Heart left ventricle (tissue), 16 donors: Measurements from ENCODE around the gene DCTN1. TPM values are rescaled to one million over a fixed set of nuclear protein-coding genes. Genes with fewer than 3 reads are reported as not detected.

Experiments
- ATAC-seq, 4 donors: fragments of 200-7000 bp; cut with Tn5 transposase; one replicate each; pipeline ENCODE4 v1.9.1; 2020 to 2022; ENCODE audit warnings: moderate library complexity in 4 of 4, mild to moderate bottlenecking in 3 of 4, moderate number of reproducible peaks in 1 of 4
- DNase-seq, 5 donors: peaks; one replicate each; pipeline ENCODE4 v3.0.0-alpha.2; 2020
- H3K27ac ChIP-seq, 12 donors: fragments of 200-600 bp; sonication (generic) in 4 of 12; one replicate each; pipeline versions ENCODE4 v1.5.0 to v1.8.0; 2016 to 2022; ENCODE audit warnings: mild to moderate bottlenecking in 2 of 12
- H3K27me3 ChIP-seq, 9 donors: fragments of 200-600 bp; sonication (generic) in 2 of 9; one replicate each; pipeline versions ENCODE4 v1.5.1 to v1.8.0; 2016 to 2022; ENCODE audit warnings: mild to moderate bottlenecking in 3 of 9
- H3K36me3 ChIP-seq, 9 donors: fragments of 200-600 bp; sonication (generic) in 2 of 9; one replicate each; pipeline versions ENCODE4 v1.5.0 to v1.8.0; 2018 to 2022; ENCODE audit warnings: mild to moderate bottlenecking in 2 of 9
- H3K4me1 ChIP-seq, 12 donors: fragments of 200-600 bp; sonication (generic) in 4 of 12; one replicate each; pipeline versions ENCODE4 v1.5.0 to v1.8.0; 2016 to 2022; ENCODE audit warnings: mild to moderate bottlenecking in 3 of 12
- H3K4me3 ChIP-seq, 12 donors: fragments of 200-600 bp; sonication (generic) in 4 of 12; one replicate each; pipeline versions ENCODE4 v1.5.0 to v1.8.0; 2017 to 2022; ENCODE audit warnings: mild to moderate bottlenecking in 9 of 12, moderate library complexity in 4 of 12
- H3K9me3 ChIP-seq, 12 donors: fragments of 200-600 bp; sonication (generic) in 4 of 12; one replicate each; pipeline versions ENCODE4 v1.5.0 to v1.8.0; 2016 to 2022; ENCODE audit warnings: mild to moderate bottlenecking in 1 of 12
- POLR2A ChIP-seq, 2 donors: fragments of 450-650 bp; IDR thresholded peaks; one replicate each; pipeline ENCODE4 v1.6.1; 2017; ENCODE audit warnings: antibody characterized with exemption in 2 of 2, mild to moderate bottlenecking in 2 of 2, moderate library complexity in 2 of 2
- WGBS, 4 donors: extraction: QIAGEN DNeasy Blood & Tissue Kit in 2 of 4; methylation state at CpG; one replicate each; pipeline versions ENCODE4 v1.1.5 to v1.1.7; 2013 to 2018; 5-methylcytosine and 5-hydroxymethylcytosine counted together
- intact Hi-C, 10 donors: fragments of 100-400 bp; cut with DNase I; formaldehyde crosslinking; loops; one replicate each; pipeline versions ENCODE4 v1.11.1 to v1.14.2; 2022
- long read RNA-seq, 3 donors: library from polyadenylated mRNA; unstranded; transcript quantifications; one replicate each; pipeline ENCODE4 v2.0.0, GENCODE V29; 2020 to 2021
- polyA plus RNA-seq, 2 donors: library from polyadenylated mRNA; stranded (reverse); fragments of 200-250 nt; gene quantifications; one replicate each; pipeline ENCODE4 v1.2.3, GENCODE V29; 2013
- total RNA-seq, 9 donors: library from RNA; depleted of rRNA in 2 of 9; stranded (reverse); fragments of >200 nt in 2 of 9; fragmentation: NEBNext Ultra II Directional in 3 of 9; extraction: Animal tissue kit (Norgen Biotek cat#: 25700) in 3 of 9; gene quantifications; one replicate each; pipeline versions ENCODE4 v1.1.0 to v1.2.4, GENCODE V29; 2016 to 2023
- TF ChIP-seq, protein P1 (sequence below), 12 donors: fragments of 200-600 bp; sonication (generic) in 4 of 12; IDR thresholded peaks; one replicate each; pipeline versions ENCODE4 v1.5.0 to v1.8.0; 2018 to 2022; ENCODE audit warnings: antibody characterized with exemption in 12 of 12, mild to moderate bottlenecking in 5 of 12
- donor health status: ischemic (EF 13 %, LVEDD 7.1; RV severe dilation, severe dysfunction).
- donor health status: healthy with polysubstance abuse.
- donor health status: DM: no; HTN: yes; CAD: no.
- donor health status: DM: no; HTN: no; CAD: no.
- donor health status: ischemic (EF 25% LVEDD 6.9; RV normal size, moderate dysfunction).
- donor health status: ischemic (EF 25% LVEDD 5.7; RV mildly dilated, moderate dysfunction).
- donor health status: healthy.
- donor health status: DM: yes; HTN: yes; CAD: no.
- donor health status: ischemic (EF 35%, LVEDD 5.7; RV mildly dilated, moderate dysfunction).
- donor health status: nonischemic (EF 11% LVEDD 7.7; RV severe dilation, severe dysfunction).
- donor health status: DM: yes; HTN: yes; CAD: no.
- donor health status: PGD.
- donor health status: ischemic (EF 29% LVEDD 5.4; RV normal size, mild dysfunction).
- donor health status: nonischemic (EF 23%, LVEDD 6.1; RV moderate dilation, normal function).

Gene DCTN1
- 100 to 1,000 TPM; 129 to 376 (median 211) TPM for total RNA-seq
- 100 to 1,000 TPM; 149 to 171 TPM for polyA plus RNA-seq
- long read RNA-seq, donor 1, full-length matches to known transcripts = 46 of 392 reads
- long read RNA-seq, donor 1, partial matches to known transcripts = 298 of 392 reads
- long read RNA-seq, donor 1, other reads (novel, unspliced or antisense) = 48 of 392 reads
- long read RNA-seq, donor 2, full-length matches to known transcripts = 67 of 779 reads
- long read RNA-seq, donor 2, partial matches to known transcripts = 167 of 779 reads
- long read RNA-seq, donor 2, other reads (novel, unspliced or antisense) = 545 of 779 reads
- long read RNA-seq, donor 3, full-length matches to known transcripts = 30 of 627 reads
- long read RNA-seq, donor 3, partial matches to known transcripts = 153 of 627 reads
- long read RNA-seq, donor 3, other reads (novel, unspliced or antisense) = 444 of 627 reads

DNA sequence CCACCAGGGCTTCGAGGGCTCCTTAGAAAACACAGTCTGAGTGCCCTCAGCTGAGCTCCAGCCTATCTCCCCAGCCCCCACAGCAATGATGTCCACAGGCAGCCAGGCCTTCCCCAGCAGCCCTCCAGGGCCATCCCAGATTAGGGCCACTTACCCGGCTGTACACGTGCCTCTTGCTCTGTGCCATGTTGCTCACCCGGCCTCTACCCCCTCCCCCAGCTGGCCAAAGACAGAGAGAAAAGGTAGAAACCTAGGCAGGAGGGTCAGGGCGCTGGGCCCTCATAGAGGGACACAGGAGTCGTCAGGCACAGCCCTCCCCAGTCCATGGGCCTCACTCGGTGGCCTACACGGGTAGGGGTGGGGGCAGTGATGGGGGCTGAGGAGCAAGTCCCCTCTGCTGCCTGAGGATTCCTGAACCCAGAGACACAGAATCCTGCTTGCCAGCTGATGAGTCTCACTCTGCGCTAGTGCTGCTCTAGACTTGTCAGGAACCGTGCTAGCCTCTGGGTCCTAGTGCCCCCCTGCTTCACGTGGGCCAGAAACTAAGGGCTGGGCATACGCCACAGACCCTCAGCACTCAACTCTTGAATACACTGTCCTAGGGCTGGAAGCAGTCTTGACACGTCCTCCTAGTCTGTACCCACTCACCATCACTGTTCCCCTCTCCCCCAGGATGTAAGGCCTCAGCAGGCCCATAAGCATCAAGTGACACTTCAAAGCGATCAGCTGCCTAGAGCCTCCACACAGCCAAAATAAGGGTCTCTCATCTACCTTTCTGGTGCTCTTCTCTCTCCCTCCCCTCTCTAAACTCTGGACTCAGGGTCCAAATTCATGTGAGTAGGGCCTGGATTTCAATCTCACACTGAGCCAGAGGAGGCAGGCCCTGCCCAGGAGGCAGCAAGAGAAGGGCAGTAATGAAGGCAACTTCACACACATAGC is at the start of gene DCTN1:
DCTN1 (minus strand) TSS at position 461 of the 939 bp plus-strand sequence; CDS start at position 187, 274 bp downstream.
- H3K27ac ChIP-seq = peak within 1 kb of the TSS in 11 of 12 donors; percentile 32 to 81 (median 70)
- H3K27me3 ChIP-seq = no peaks in the 10 kb centered on the region
- H3K4me3 ChIP-seq = peak within 1 kb of the TSS in 10 of 12 donors; percentile 22 to 60 (median 46)
- WGBS, 4 donors = 18 to 25% (median 25%) methylated on average over 13 to 14 of the region's 14 CpGs
- DNase-seq (peak in 4 of 5 donors; percentile 52 to 72 (median 56)), ATAC-seq (peak; percentile 75 to 90 (median 82))
- H3K36me3 ChIP-seq = peaks cover 0 to 38% (median 23%) of the 10 kb centered on the region in 9 donors
- peaks cover 2 to 72% (median 57%) of the 10 kb centered on the region in 12 donors for H3K4me1 ChIP-seq
- intact Hi-C loops = no loop called here
- no peak for TF ChIP-seq POLR2A (IDR thresholded peaks at IDR 0.05)
- TF ChIP-seq, protein P1, sequence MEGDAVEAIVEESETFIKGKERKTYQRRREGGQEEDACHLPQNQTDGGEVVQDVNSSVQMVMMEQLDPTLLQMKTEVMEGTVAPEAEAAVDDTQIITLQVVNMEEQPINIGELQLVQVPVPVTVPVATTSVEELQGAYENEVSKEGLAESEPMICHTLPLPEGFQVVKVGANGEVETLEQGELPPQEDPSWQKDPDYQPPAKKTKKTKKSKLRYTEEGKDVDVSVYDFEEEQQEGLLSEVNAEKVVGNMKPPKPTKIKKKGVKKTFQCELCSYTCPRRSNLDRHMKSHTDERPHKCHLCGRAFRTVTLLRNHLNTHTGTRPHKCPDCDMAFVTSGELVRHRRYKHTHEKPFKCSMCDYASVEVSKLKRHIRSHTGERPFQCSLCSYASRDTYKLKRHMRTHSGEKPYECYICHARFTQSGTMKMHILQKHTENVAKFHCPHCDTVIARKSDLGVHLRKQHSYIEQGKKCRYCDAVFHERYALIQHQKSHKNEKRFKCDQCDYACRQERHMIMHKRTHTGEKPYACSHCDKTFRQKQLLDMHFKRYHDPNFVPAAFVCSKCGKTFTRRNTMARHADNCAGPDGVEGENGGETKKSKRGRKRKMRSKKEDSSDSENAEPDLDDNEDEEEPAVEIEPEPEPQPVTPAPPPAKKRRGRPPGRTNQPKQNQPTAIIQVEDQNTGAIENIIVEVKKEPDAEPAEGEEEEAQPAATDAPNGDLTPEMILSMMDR (IDR thresholded peaks at IDR 0.05) = no peak
- no peaks in the 10 kb centered on the region for H3K9me3 ChIP-seq

DNA sequence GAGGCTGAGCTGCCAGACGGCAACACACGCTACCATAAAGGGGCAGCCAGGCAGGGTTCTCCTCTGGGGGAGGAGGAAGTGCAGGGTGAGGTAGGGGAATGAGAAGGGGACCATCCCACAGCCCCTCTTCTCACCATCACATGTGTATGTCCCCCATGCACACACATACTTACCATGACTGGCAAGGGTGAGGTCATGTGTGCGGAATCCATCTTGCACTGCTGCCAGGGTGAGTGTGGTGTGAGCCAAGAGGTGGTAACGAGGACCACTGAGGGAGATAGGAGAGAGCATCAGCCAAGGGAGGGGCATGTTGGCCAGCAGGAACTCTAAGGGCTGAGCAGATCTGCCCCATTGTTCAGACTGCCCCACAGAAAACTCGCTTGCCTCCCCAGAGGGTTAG is 48.6 kb upstream of the DCTN1 start:
- H3K9me3 ChIP-seq = no peaks in the 10 kb centered on the region
- DNase-seq (no peak), ATAC-seq (no peak)
- H3K27ac ChIP-seq = no peak overlapping the region
- no peaks in the 10 kb centered on the region for H3K27me3 ChIP-seq
- intact Hi-C loops = no loop called here
- H3K4me1 ChIP-seq = no peaks in the 10 kb centered on the region
- no peak for TF ChIP-seq POLR2A (IDR thresholded peaks at IDR 0.05)
- TF ChIP-seq, protein P1 (IDR thresholded peaks at IDR 0.05) = no peak
- no peak overlapping the region for H3K4me3 ChIP-seq
- 70 to 81% (median 74%) methylated on average over 5 of the region's 5 CpGs for WGBS, 4 donors
- peaks cover 0 to 79% (median 67%) of the 10 kb centered on the region in 9 donors for H3K36me3 ChIP-seq

DNA sequence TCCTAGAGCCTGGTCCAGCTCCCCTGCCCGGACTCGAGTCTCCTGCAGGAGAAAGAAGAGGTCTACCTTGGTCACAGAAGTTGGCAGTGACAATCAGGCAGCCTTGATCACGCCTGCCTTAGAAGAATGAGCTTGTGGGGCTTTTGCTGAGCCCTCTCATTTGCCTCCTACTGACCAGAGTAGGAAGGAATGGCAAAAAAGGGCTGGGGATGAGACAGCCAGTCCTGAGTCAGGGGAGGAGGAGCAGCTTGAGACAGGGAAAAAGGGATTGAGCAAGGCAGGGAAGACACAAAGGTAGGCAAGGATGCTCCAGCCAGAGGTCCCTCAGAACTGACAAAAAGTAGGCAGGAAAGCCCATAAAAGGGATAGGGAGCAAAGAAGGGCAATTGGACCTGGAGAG is 47.4 kb upstream of the DCTN1 start:
- no peaks in the 10 kb centered on the region for H3K9me3 ChIP-seq
- H3K4me1 ChIP-seq = no peaks in the 10 kb centered on the region
- ATAC-seq = no peak
- no peak overlapping the region for H3K27ac ChIP-seq
- TF ChIP-seq, protein P1 (IDR thresholded peaks at IDR 0.05) = no peak
- no peak for TF ChIP-seq POLR2A (IDR thresholded peaks at IDR 0.05)
- H3K4me3 ChIP-seq = no peak overlapping the region
- no peaks in the 10 kb centered on the region for H3K27me3 ChIP-seq
- no peak for DNase-seq
- intact Hi-C loops = no loop called here
- 88 to 92% (median 89%) methylated on average over 3 of the region's 3 CpGs for WGBS, 4 donors
- peaks cover 0 to 79% (median 67%) of the 10 kb centered on the region in 9 donors for H3K36me3 ChIP-seq
